K562 (cell line): ENCODE results near the gene IPO13. TPM values are rescaled to one million over a fixed set of nuclear protein-coding genes. Genes with fewer than 3 reads are reported as not detected.

Experiments used
- AFF1 ChIP-seq, 2 experiments: fragments of 450-650 bp; IDR thresholded peaks; 2 replicates each; pipeline ENCODE4 v1.6.1; 2018; ENCODE audit warnings: mild to moderate bottlenecking in 2 of 2, low read depth in 1 of 2; ENCODE audit not compliant: partially characterized antibody in 2 of 2
- ARID2 ChIP-seq: fragments of 450-650 bp; IDR thresholded peaks from 2 replicates; pipeline ENCODE4 v1.6.1; 2017; ENCODE audit warnings: antibody characterized with exemption, mild to moderate bottlenecking
- CEBPG ChIP-seq, 3 experiments: fragments of 200-800 bp in 1 of 3; sonication (Bioruptor generic) in 1 of 3; sonication (generic) in 1 of 3; formaldehyde crosslinking in 1 of 3; IDR thresholded peaks in 2 of 3; conservative IDR thresholded peaks in 1 of 3; 2 replicates each; pipeline versions ENCODE4 v1.6.1 to v1.8.0; 2016 to 2022; ENCODE audit warnings: missing compliant biosample characterization in 2 of 3, missing genetic modification characterization in 2 of 3, mild to moderate bottlenecking in 1 of 3, missing genetic modification reagents in 1 of 3
- GTF2A2 ChIP-seq: IDR thresholded peaks from 2 replicates; pipeline ENCODE4 v1.6.1; 2016; ENCODE audit warnings: mild to moderate bottlenecking, missing genetic modification characterization, missing compliant biosample characterization
- HNRNPL ChIP-seq: fragments of 200-400 bp; formaldehyde crosslinking; IDR thresholded peaks from 2 replicates; pipeline ENCODE4 v1.6.1; 2017; ENCODE audit warnings: low read depth, mild to moderate bottlenecking, low read length
- MAX ChIP-seq: sonication (generic); formaldehyde crosslinking; IDR thresholded peaks from 2 replicates; pipeline ENCODE4 v1.9.0; 2022; ENCODE audit warnings: mild to moderate bottlenecking, missing genetic modification reagents
- NR2C2 ChIP-seq, 2 experiments: fragments of 200-800 bp in 1 of 2; sonication (Bioruptor generic) in 1 of 2; sonication (generic) in 1 of 2; formaldehyde crosslinking in 1 of 2; IDR thresholded peaks; 2 replicates each; pipeline versions ENCODE4 v1.6.1 to v1.8.0; 2016 to 2022; ENCODE audit warnings: mild to moderate bottlenecking in 1 of 2, missing compliant biosample characterization in 1 of 2, missing genetic modification characterization in 1 of 2, missing genetic modification reagents in 1 of 2
- PRDM10 ChIP-seq: fragments of 450-650 bp; IDR thresholded peaks from 2 replicates; pipeline ENCODE4 v1.6.1; 2018; ENCODE audit not compliant: partially characterized antibody
- TEAD1 ChIP-seq, 2 experiments: fragments of 450-650 bp in 1 of 2; sonication (generic) in 1 of 2; formaldehyde crosslinking; IDR thresholded peaks; 2 replicates each; pipeline versions ENCODE4 v1.4.0 to v1.8.0; 2020 to 2022; ENCODE audit warnings: mild to moderate bottlenecking in 2 of 2, missing genetic modification reagents in 1 of 2
- USF1 ChIP-seq: sonication (generic); formaldehyde crosslinking; IDR thresholded peaks from 2 replicates; pipeline ENCODE4 v1.9.0; 2022; ENCODE audit warnings: mild to moderate bottlenecking, missing genetic modification reagents
- ZNF165 ChIP-seq: fragments of 250-450 bp; sonication (Bioruptor Pico); IDR thresholded peaks from 2 replicates; pipeline ENCODE4 v1.4.0; 2020; ENCODE audit warnings: borderline replicate concordance
- ZNF316 ChIP-seq: fragments of 450-650 bp; IDR thresholded peaks from 2 replicates; pipeline ENCODE4 v1.6.1; 2016
- ZNF583 ChIP-seq: fragments of 250-450 bp; sonication (Bioruptor Pico); IDR thresholded peaks from 2 replicates; pipeline ENCODE4 v1.4.0; 2020
- ZNF644 ChIP-seq: fragments of 200-800 bp; sonication (Bioruptor generic); IDR thresholded peaks from 2 replicates; pipeline ENCODE4 v1.6.1; 2016; ENCODE audit warnings: low read depth, missing genetic modification characterization, missing compliant biosample characterization
- ZNF766 ChIP-seq: fragments of 200-800 bp; sonication (Bioruptor generic); conservative IDR thresholded peaks from 2 replicates; pipeline ENCODE4 v1.6.1; 2016; ENCODE audit warnings: missing genetic modification characterization, missing compliant biosample characterization
- ZNF77 ChIP-seq: fragments of 250-450 bp; sonication (Bioruptor Pico); IDR thresholded peaks from 2 replicates; pipeline ENCODE4 v1.5.0; 2020
- polyA plus RNA-seq, 8 experiments: library from polyadenylated mRNA; depleted of rRNA in 4 of 8; stranded (reverse) in 5 of 8; unstranded in 3 of 8; fragments of >200 nt; fragmentation: Nextera tagmentation in 2 of 8; fragmentation: Illumina TruSeq in 1 of 8; extraction: Ambion mirVana in 2 of 8; extraction: Trizol in 1 of 8; gene quantifications; 2 replicates each; pipeline versions ENCODE4 v1.2.1 to v1.2.3, GENCODE V29; 2011 to 2014; ENCODE audit warnings: inconsistent platforms in 1 of 8, missing spikeins in 1 of 8
- total RNA-seq, 7 experiments: library from RNA; depleted of rRNA in 6 of 7; stranded (reverse); fragments of >200 nt in 6 of 7; fragmentation: Illumina TruSeq in 2 of 7; extraction: Trizol in 2 of 7; gene quantifications; 2 replicates each; pipeline versions ENCODE4 v1.2.1 to v1.2.3, GENCODE V29; 2011 to 2021; ENCODE audit warnings: low replicate concordance in 1 of 7

Gene IPO13
- total and polyA plus RNA-seq, 9 of the 15 experiments (the other 6 are each of a cell fraction or from before 2014, with no cell fraction given) = 7.0 to 30.8 (median 16.2) TPM

GRCh38 chr1:43968348-43968948, 21.7 kb downstream of the IPO13 start (continued):
- TF ChIP-seq AFF1 (IDR thresholded peaks at IDR 0.05; ENCODE audit: low read depth in 1 of 2, partially characterized antibody in 2 of 2) (peak in 1 of 2 experiments; percentile 95), NR2C2 (CRISPR knock-in tag; IDR thresholded peaks at IDR 0.05) (no peak), NR2C2 (tag; IDR thresholded peaks at IDR 0.05) (no peak), PRDM10 (no peak), ZNF766 (CRISPR knock-in tag) (peak; percentile 73), ZNF165 (CRISPR knock-in tag) (no peak), USF1 (CRISPR knock-in tag) (peak; percentile 20; the same call in 1 of the 2 replicates), ZNF316 (no peak), GTF2A2 (tag) (no peak), HNRNPL (no peak), ZNF77 (no peak), ZNF583 (CRISPR knock-in tag) (no peak), TEAD1 (CRISPR knock-in tag; IDR thresholded peaks at IDR 0.05) (peak in 1 of 2 experiments; percentile 19; a peak in 1 of 4 replicates), ZNF644 (tag) (0 out of 2 replicates have a peak, but pooled peaks have one; percentile 53), CEBPG (CRISPR knock-in tag; IDR thresholded peaks at IDR 0.05) (no peak), CEBPG (tag; conservative IDR thresholded peaks at IDR 0.05 in 1 of 2, IDR thresholded peaks at IDR 0.05 in 1 of 2) (no peak), ARID2 (no peak), MAX (CRISPR knock-in tag) (0 out of 2 replicates have a peak, but pooled peaks have one; percentile 26)
